MCF 10A (cell line): ENCODE results near the gene HTR3D. TPM values are rescaled to one million over a fixed set of nuclear protein-coding genes. Genes with fewer than 3 reads are reported as not detected.

Source experiments
- BruUV-seq: library from RNA; stranded (reverse); fragments of 400-500 nt; replicated peaks from 2 replicates; lab custom pipeline; 2021; lab: Mats Ljungman, UMichigan
- CTCF ChIA-PET: fragments of 300-600 bp; sonication (Branson Sonifier 250); formaldehyde crosslinking; extraction: SDS; loops from one replicate; lab custom pipeline; 2021; ENCODE audit warnings: antibody characterized with exemption, inconsistent platforms; lab: Yijun Ruan, JAX
- POLR2A ChIA-PET: fragments of 300-600, 350-650 bp; sonication (Branson Sonifier 250); formaldehyde crosslinking; extraction: SDS; loops from one replicate; lab custom pipeline; 2020; ENCODE audit warnings: antibody characterized with exemption, inconsistent platforms; lab: Yijun Ruan, JAX
- DNase-seq: peaks from one replicate; pipeline ENCODE4 v3.0.0-alpha.2; 2018; ENCODE audit not compliant: unreplicated experiment
- H3K27ac Mint-ChIP-seq: one replicate; pipeline ENCODE4 v1.8.0; 2022; ENCODE audit warnings: mild to moderate bottlenecking, low read depth, mixed read lengths; ENCODE audit not compliant: unreplicated experiment
- H3K27me3 Mint-ChIP-seq: one replicate; pipeline ENCODE4 v1.8.0; 2022; ENCODE audit warnings: mixed read lengths; ENCODE audit not compliant: insufficient read depth, unreplicated experiment
- H3K36me3 Mint-ChIP-seq: one replicate; pipeline ENCODE4 v1.8.0; 2022; ENCODE audit warnings: mild to moderate bottlenecking, moderate library complexity, mixed read lengths; ENCODE audit not compliant: insufficient read depth, unreplicated experiment
- H3K4me1 Mint-ChIP-seq: one replicate; pipeline ENCODE4 v1.8.0; 2022; ENCODE audit warnings: mixed read lengths; ENCODE audit not compliant: insufficient read depth, unreplicated experiment
- H3K4me3 Mint-ChIP-seq: one replicate; pipeline ENCODE4 v1.8.0; 2022; ENCODE audit warnings: mild to moderate bottlenecking, moderate library complexity, mixed read lengths; ENCODE audit not compliant: unreplicated experiment
- H3K9me3 Mint-ChIP-seq: one replicate; pipeline ENCODE4 v1.8.0; 2022; ENCODE audit warnings: mixed read lengths; ENCODE audit not compliant: unreplicated experiment
- CTCF ChIP-seq: fragments of 200-600 bp; IDR thresholded peaks from one replicate; pipeline ENCODE4 v1.8.0; 2022; ENCODE audit warnings: antibody characterized with exemption, mild to moderate bottlenecking; ENCODE audit not compliant: unreplicated experiment
- intact Hi-C: fragments of 100-400 bp; cut with micrococcal nuclease; formaldehyde crosslinking; loops from 2 replicates; pipeline ENCODE4 v1.14.1; 2022
- total RNA-seq: library from RNA; stranded (reverse); gene quantifications from 2 replicates; pipeline ENCODE4 v1.2.3, GENCODE V29; 2022

The HTR3D gene
- total RNA-seq, 1 experiment from 2014 or later = not detected

DNA sequence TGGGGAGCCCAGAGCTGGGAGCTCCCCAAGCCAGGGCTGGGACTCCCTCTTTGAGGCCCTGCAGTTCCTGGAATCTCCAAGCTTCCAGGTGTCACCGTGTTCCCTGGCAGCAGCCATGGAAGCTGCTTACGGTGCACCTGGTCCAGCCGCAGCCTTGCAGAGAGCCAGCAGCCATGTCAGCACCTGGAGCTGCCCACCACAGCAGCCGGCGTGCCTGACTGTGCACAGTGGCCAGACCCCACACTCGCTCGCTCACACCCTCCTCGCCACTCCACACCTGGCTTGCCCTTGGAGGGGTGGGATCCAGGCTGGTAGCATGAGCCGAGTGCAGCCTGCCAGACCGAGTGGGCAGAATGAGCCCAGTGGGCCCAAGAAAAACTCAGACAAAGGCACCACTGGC lies 50.5 kb downstream of the HTR3D start:
- Mint-ChIP-seq H3K27ac (no peak overlapping the region), H3K9me3 (peaks cover 12% of the 10 kb centered on the region), H3K36me3 (peaks cover 6% of the 10 kb centered on the region), H3K4me3 (no peak overlapping the region), H3K4me1 (no peaks in the 10 kb centered on the region), H3K27me3 (no peaks in the 10 kb centered on the region)
- no TSS peak for BruUV-seq
- TF ChIP-seq CTCF = no peak
- POLR2A ChIA-PET = no interaction called here
- CTCF ChIA-PET = interaction anchor here (0.5 kb wide), 1 partner anchor 256 kb away, joined by 3 read pairs; no protein-coding TSS in a partner anchor
- DNase-seq = no peak
- intact Hi-C loops = no loop called here

GRCh38 chr3:184082465-184082864 lies 50.9 kb downstream of the HTR3D start:
- ChIA-PET POLR2A (no interaction called here), CTCF (interaction anchor here (0.6 kb wide), 1 partner anchor 77 kb away, joined by 3 read pairs; no protein-coding TSS in a partner anchor)
- no peak for DNase-seq
- peaks cover 6% of the 10 kb centered on the region for H3K36me3 Mint-ChIP-seq
- no peaks in the 10 kb centered on the region for H3K4me1 Mint-ChIP-seq
- BruUV-seq = no TSS peak
- intact Hi-C loops = no loop called here
- no peak overlapping the region for H3K27ac Mint-ChIP-seq
- peaks cover 12% of the 10 kb centered on the region for H3K9me3 Mint-ChIP-seq
- no peaks in the 10 kb centered on the region for H3K27me3 Mint-ChIP-seq
- TF ChIP-seq CTCF = no peak
- no peak overlapping the region for H3K4me3 Mint-ChIP-seq

GRCh38 chr3:184085389-184085852 lies 53.9 kb downstream of the HTR3D start:
- ChIA-PET POLR2A (interaction anchor here (0.6 to 0.7 kb wide), 4 partner anchors 78 to 817 kb away, joined by 3 read pairs; no protein-coding TSS in a partner anchor), CTCF (no interaction called here)
- no peak overlapping the region for H3K27ac Mint-ChIP-seq
- peaks cover 12% of the 10 kb centered on the region for H3K9me3 Mint-ChIP-seq
- intact Hi-C loops = no loop called here
- H3K4me3 Mint-ChIP-seq = no peak overlapping the region
- no peaks in the 10 kb centered on the region for H3K4me1 Mint-ChIP-seq
- BruUV-seq = no TSS peak
- peak; percentile 46 for DNase-seq
- TF ChIP-seq CTCF = no peak
- H3K27me3 Mint-ChIP-seq = no peaks in the 10 kb centered on the region
- peaks cover 2% of the 10 kb centered on the region for H3K36me3 Mint-ChIP-seq

Other genes starting within 250 kb of the HTR3D start
- gene MAP6D1, start 206.2 kb upstream of the HTR3D start, total RNA-seq = 1.1 and 1.9 TPM in 2 replicates
- gene PARL, start 146.9 kb upstream of the HTR3D start, total RNA-seq = 73.5 and 88.0 TPM in 2 replicates
- gene ABCC5, start 13.9 kb upstream of the HTR3D start, total RNA-seq = 16.5 and 17.9 TPM in 2 replicates
- gene HTR3C, start 21.3 kb downstream of the HTR3D start, total RNA-seq = not detected in 2 replicates
- gene HTR3E, start 65.3 kb downstream of the HTR3D start, total RNA-seq = not detected in 2 replicates
- gene EIF2B5, start 103.6 kb downstream of the HTR3D start, total RNA-seq = 33.8 and 36.1 TPM in 2 replicates
- gene DVL3, start 123.6 kb downstream of the HTR3D start, total RNA-seq = 73.4 and 74.5 TPM in 2 replicates
- gene AP2M1, start 143.1 kb downstream of the HTR3D start, total RNA-seq = 280 and 301 TPM in 2 replicates
- gene ABCF3, start 154.5 kb downstream of the HTR3D start, total RNA-seq = 62.7 and 73.9 TPM in 2 replicates
- gene VWA5B2, start 197.8 kb downstream of the HTR3D start, total RNA-seq = not detected in 2 replicates
- gene ALG3, start 217.2 kb downstream of the HTR3D start, total RNA-seq = 60.4 and 77.8 TPM in 2 replicates
- 4.9 and 10.1 TPM in 2 replicates for gene EEF1AKMT4, start 217.9 kb downstream of the HTR3D start, total RNA-seq
- gene CAMK2N2, start 229.8 kb downstream of the HTR3D start, total RNA-seq = 6.1 TPM in 2 replicates
- gene ECE2, start 244.3 kb downstream of the HTR3D start, total RNA-seq = not detected in 2 replicates